ENCODE results near the gene UGDH. TPM values are rescaled to one million over a fixed set of nuclear protein-coding genes. Genes with fewer than 3 reads are reported as not detected.

The UGDH gene
- total and polyA plus RNA-seq, 9 of the 15 experiments (the other 6 are each of a cell fraction or from before 2014, with no cell fraction given): 5.5 to 21.7 (median 16.2) TPM

DNA sequence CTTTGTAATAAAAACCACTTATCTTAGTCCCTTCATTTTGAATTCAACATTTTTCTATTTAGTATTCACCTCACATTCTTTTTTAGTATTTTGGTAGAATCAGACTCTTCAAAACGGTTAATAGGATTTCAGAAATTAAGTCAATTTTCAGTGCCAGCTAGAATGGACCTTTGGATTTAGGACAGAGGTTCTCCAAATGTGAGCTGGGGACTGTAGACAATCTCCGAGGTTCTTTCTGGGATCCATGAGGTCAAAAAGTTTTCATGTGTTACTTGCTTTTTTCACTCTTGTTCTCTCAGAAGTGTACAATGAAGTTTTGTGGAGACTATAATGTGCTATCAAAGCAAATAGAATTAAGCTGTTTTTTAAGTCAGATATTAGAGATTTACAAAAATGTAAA lies 2.3 kb upstream of the UGDH start:
- peaks cover 25% of the 10 kb centered on the region for H3K79me2 ChIP-seq (ENCODE audit: control insufficient read depth, insufficient read depth, low read length)
- FAIRE-seq (no peak), DNase-seq (ENCODE audit: extremely low read depth in 1 of 4, low spot score in 3 of 4) (no peak), ATAC-seq (no peak)
- CTCF ChIA-PET (ENCODE audit: low intra/inter-chr PET ratio): no interaction called here
- H4K20me1 ChIP-seq (replicated peaks; ENCODE audit: control insufficient read depth, insufficient read depth, low read length): no peaks in the 10 kb centered on the region
- no peak overlapping the region for H3K4me3 ChIP-seq
- no peaks in the 10 kb centered on the region for H3K9me1 ChIP-seq (ENCODE audit: control insufficient read depth, insufficient read depth, low read length)
- no peak overlapping the region for H3K27ac ChIP-seq (ENCODE audit: extremely low read depth, low read depth, low read length)
- peaks cover 5 to 20% of the 10 kb centered on the region in 2 experiments; a peak in 4 of 5 replicates for H3K4me1 ChIP-seq (replicated peaks in 1 of 2; ENCODE audit: control insufficient read depth in 2 of 2, insufficient read depth in 2 of 2, low read length in 2 of 2)
- BruUV-seq (replicated peaks): TSS peak; percentile 23
- in situ Hi-C loops (cut with MboI) (no loop called here), intact Hi-C loops (cut with micrococcal nuclease) (loop anchor here (5.0 kb wide), 1 partner anchor 62 kb away; no protein-coding TSS in a partner anchor)
- POLR2A ChIA-PET: interaction anchor here (1.6 kb wide), 1 partner anchor 9 kb away, joined by 5 read pairs; no protein-coding TSS in a partner anchor
- no peak overlapping the region for H2AFZ ChIP-seq (ENCODE audit: low read depth, low read length)
- H3K4me2 ChIP-seq (ENCODE audit: insufficient read depth, low read length): no peak overlapping the region
- 89% methylated on average over 2 of the region's 2 CpGs for WGBS (ENCODE audit: insufficient coverage, low coverage, missing lambda C conversion rate)
- TF ChIP-seq, protein P1, sequence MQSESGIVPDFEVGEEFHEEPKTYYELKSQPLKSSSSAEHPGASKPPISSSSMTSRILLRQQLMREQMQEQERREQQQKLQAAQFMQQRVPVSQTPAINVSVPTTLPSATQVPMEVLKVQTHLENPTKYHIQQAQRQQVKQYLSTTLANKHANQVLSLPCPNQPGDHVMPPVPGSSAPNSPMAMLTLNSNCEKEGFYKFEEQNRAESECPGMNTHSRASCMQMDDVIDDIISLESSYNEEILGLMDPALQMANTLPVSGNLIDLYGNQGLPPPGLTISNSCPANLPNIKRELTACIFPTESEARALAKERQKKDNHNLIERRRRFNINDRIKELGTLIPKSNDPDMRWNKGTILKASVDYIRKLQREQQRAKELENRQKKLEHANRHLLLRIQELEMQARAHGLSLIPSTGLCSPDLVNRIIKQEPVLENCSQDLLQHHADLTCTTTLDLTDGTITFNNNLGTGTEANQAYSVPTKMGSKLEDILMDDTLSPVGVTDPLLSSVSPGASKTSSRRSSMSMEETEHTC (IDR thresholded peaks at IDR 0.05): no peak
- TF ChIP-seq, protein P2, sequence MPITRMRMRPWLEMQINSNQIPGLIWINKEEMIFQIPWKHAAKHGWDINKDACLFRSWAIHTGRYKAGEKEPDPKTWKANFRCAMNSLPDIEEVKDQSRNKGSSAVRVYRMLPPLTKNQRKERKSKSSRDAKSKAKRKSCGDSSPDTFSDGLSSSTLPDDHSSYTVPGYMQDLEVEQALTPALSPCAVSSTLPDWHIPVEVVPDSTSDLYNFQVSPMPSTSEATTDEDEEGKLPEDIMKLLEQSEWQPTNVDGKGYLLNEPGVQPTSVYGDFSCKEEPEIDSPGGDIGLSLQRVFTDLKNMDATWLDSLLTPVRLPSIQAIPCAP (CRISPR knock-in tag; IDR thresholded peaks at IDR 0.05; ENCODE audit: borderline replicate concordance): no peak
- TF ChIP-seq RBFOX2 (IDR thresholded peaks at IDR 0.05; ENCODE audit: low read depth, low read length) (no peak), HDAC6 (IDR thresholded peaks at IDR 0.05; ENCODE audit: low read depth, low read length) (no peak), HNRNPH1 (optimal IDR thresholded peaks at IDR 0.05; ENCODE audit: low read depth, low read length) (no peak), RFX7 (CRISPR knock-in tag; IDR thresholded peaks at IDR 0.05) (no peak), RUNX1 (IDR thresholded peaks at IDR 0.05; ENCODE audit: low read depth) (no peak), PTRF (tag; IDR thresholded peaks at IDR 0.05) (no peak), ZNF174 (CRISPR knock-in tag; IDR thresholded peaks at IDR 0.05) (no peak), ZNF644 (tag; IDR thresholded peaks at IDR 0.05; ENCODE audit: low read depth) (no peak), XRCC3 (IDR thresholded peaks at IDR 0.05) (no peak), PHF20 (IDR thresholded peaks at IDR 0.05; ENCODE audit: partially characterized antibody) (no peak)
- TF ChIP-seq, protein P3, sequence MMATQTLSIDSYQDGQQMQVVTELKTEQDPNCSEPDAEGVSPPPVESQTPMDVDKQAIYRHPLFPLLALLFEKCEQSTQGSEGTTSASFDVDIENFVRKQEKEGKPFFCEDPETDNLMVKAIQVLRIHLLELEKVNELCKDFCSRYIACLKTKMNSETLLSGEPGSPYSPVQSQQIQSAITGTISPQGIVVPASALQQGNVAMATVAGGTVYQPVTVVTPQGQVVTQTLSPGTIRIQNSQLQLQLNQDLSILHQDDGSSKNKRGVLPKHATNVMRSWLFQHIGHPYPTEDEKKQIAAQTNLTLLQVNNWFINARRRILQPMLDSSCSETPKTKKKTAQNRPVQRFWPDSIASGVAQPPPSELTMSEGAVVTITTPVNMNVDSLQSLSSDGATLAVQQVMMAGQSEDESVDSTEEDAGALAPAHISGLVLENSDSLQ (IDR thresholded peaks at IDR 0.05): no peak
- TF ChIP-seq, protein P4, sequence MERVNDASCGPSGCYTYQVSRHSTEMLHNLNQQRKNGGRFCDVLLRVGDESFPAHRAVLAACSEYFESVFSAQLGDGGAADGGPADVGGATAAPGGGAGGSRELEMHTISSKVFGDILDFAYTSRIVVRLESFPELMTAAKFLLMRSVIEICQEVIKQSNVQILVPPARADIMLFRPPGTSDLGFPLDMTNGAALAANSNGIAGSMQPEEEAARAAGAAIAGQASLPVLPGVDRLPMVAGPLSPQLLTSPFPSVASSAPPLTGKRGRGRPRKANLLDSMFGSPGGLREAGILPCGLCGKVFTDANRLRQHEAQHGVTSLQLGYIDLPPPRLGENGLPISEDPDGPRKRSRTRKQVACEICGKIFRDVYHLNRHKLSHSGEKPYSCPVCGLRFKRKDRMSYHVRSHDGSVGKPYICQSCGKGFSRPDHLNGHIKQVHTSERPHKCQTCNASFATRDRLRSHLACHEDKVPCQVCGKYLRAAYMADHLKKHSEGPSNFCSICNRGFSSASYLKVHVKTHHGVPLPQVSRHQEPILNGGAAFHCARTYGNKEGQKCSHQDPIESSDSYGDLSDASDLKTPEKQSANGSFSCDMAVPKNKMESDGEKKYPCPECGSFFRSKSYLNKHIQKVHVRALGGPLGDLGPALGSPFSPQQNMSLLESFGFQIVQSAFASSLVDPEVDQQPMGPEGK (CRISPR knock-in tag; IDR thresholded peaks at IDR 0.05; ENCODE audit: borderline replicate concordance): no peak
- TF ChIP-seq, protein P5, sequence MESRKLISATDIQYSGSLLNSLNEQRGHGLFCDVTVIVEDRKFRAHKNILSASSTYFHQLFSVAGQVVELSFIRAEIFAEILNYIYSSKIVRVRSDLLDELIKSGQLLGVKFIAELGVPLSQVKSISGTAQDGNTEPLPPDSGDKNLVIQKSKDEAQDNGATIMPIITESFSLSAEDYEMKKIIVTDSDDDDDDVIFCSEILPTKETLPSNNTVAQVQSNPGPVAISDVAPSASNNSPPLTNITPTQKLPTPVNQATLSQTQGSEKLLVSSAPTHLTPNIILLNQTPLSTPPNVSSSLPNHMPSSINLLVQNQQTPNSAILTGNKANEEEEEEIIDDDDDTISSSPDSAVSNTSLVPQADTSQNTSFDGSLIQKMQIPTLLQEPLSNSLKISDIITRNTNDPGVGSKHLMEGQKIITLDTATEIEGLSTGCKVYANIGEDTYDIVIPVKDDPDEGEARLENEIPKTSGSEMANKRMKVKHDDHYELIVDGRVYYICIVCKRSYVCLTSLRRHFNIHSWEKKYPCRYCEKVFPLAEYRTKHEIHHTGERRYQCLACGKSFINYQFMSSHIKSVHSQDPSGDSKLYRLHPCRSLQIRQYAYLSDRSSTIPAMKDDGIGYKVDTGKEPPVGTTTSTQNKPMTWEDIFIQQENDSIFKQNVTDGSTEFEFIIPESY (CRISPR knock-in tag; IDR thresholded peaks at IDR 0.05): no peak
- H3K9ac ChIP-seq (ENCODE audit: insufficient read depth in 1 of 2, low read depth in 2 of 2, low read length in 2 of 2): no peak overlapping the region
- H3K27me3 ChIP-seq (ENCODE audit: control insufficient read depth in 2 of 2, insufficient read depth in 2 of 2, low read length in 2 of 2): no peaks in the 10 kb centered on the region
- H3K9me3 ChIP-seq (replicated peaks; ENCODE audit: control insufficient read depth, insufficient read depth, low read depth, low read length): peaks cover 12% of the 10 kb centered on the region
- 0 out of 3 replicates have a peak, but pooled peaks cover 2% of the 10 kb centered on the region for H3K36me3 ChIP-seq (ENCODE audit: control insufficient read depth, insufficient read depth, low read length)
